NT2/D1 (cell line): ENCODE data around the gene SNAI3.

Experiments used
- DNase-seq: peaks from one replicate; pipeline ENCODE4 v3.0.0-alpha.2; 2011; ENCODE audit warnings: low read depth, low spot score
- H3K27me3 ChIP-seq: 2 replicates; pipeline ENCODE4 v1.6.0; 2011; ENCODE audit warnings: mild to moderate bottlenecking; ENCODE audit not compliant: insufficient read length, insufficient read depth
- H3K36me3 ChIP-seq: 2 replicates; pipeline ENCODE4 v1.6.1; 2011; ENCODE audit warnings: mild to moderate bottlenecking, low read length, mixed read lengths; ENCODE audit not compliant: insufficient read depth, insufficient read length
- H3K4me1 ChIP-seq: 2 replicates; pipeline ENCODE4 v1.5.1; 2011; ENCODE audit not compliant: insufficient read depth, insufficient read length
- H3K4me3 ChIP-seq: 2 replicates; pipeline ENCODE4 v1.5.1; 2011; ENCODE audit warnings: low read depth; ENCODE audit not compliant: insufficient read length
- H3K9ac ChIP-seq: 2 replicates; pipeline ENCODE4 v1.6.0; 2011; ENCODE audit warnings: low read depth; ENCODE audit not compliant: insufficient read length
- H3K9me3 ChIP-seq: 2 replicates; pipeline ENCODE4 v1.5.1; 2011; ENCODE audit warnings: mild to moderate bottlenecking, low read length; ENCODE audit not compliant: insufficient read depth
- SUZ12 ChIP-seq: IDR thresholded peaks from 2 replicates; pipeline ENCODE4 v1.6.1; 2011; ENCODE audit not compliant: insufficient read length, insufficient read depth; ENCODE audit errors: extremely low read depth
- YY1 ChIP-seq: IDR thresholded peaks from 2 replicates; pipeline ENCODE4 v1.6.1; 2011; ENCODE audit not compliant: insufficient read length, insufficient read depth
- ZNF274 ChIP-seq: IDR thresholded peaks from 2 replicates; pipeline ENCODE4 v1.6.1; 2011; ENCODE audit warnings: mild to moderate bottlenecking, low read depth, low read length

The SNAI3 gene

DNA sequence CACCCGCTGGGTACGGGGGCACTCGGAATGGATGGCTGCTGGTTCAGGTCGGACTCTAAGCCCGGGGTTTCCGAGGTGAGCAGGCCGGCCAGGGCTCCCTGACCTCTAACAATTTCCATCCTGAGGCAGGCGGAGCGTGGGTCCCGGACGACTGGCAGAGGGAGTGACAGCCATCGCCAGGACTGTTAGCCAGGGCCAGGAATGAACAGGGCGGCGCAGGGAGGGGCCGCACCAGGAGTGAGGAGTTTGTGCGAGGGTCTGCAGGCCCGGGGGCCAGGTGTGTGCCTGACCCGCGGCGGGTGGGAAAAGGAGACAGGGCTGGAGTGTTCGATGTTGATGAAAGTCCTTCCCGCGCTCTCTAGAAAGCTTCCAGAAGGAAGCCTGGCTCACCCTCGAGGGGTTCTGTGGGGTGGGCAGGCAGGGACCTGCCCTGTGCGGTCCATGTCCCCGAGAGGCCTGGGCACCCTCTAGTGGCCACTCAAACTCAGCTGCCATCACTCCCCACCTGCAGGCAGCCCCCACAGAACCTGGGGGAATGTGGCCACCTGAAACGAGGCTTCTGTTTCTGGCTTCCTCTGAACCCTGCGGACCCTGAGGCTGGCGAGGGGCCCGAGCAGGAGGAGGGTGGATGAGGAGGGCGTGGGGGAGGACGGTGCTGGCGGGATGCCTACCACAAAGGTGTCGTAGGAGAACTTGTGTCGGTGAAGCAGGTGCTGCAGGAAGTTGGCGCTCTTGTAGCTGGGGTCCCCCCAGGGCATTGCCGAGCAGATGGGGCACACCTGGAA lies 11.7 kb upstream of the SNAI3 start:
- Histone ChIP-seq H3K4me3 (no peak overlapping the region), H3K4me1 (peaks cover 7% of the 10 kb centered on the region), H3K27me3 (no peaks in the 10 kb centered on the region), H3K9ac (no peak overlapping the region), H3K9me3 (no peaks in the 10 kb centered on the region), H3K36me3 (peaks cover 78% of the 10 kb centered on the region)
- TF ChIP-seq ZNF274 = no peak
- no peak for TF ChIP-seq YY1
- no peak for TF ChIP-seq SUZ12
- no peak for DNase-seq

DNA sequence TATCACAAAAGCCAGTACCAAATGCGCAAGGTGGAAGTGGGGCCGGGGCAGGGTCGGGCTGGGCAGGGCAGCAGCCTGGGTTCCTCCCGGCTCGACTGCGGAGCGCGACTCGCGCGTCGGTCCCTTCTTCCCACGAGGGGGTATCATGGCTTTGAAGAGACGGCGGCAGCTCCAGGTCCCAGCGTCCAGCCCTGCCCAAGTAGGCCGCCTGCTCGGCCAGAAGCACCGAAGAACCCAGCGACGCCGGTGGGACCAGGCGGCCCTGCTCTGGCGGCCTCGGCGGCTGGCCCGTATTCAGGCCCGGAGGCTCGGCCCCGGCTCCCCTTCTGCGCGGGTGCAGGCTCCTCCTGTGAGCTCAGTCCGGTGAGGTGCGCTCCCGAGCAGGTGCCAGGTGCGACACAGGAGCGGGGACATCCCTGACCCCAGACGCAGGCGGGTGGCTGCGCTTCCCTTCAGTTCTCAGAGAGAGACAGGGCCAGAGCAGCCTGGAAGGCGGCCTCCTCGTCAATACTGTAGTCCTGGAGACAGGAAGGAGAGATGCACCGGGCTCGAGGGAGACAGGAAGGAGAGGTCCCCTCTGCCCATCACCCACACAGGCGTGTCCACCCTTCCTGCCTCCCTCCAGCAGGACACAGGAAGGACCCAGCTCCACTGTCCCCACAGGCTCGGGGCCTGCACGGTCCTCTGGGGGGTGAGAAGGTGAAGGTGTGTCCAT lies 11.0 kb upstream of the SNAI3 start:
- Histone ChIP-seq H3K9ac (no peak overlapping the region), H3K4me3 (no peak overlapping the region), H3K27me3 (no peaks in the 10 kb centered on the region), H3K9me3 (no peaks in the 10 kb centered on the region), H3K4me1 (peaks cover 7% of the 10 kb centered on the region), H3K36me3 (peaks cover 70% of the 10 kb centered on the region)
- TF ChIP-seq ZNF274 (no peak), YY1 (no peak), SUZ12 (no peak)
- no peak for DNase-seq

DNA sequence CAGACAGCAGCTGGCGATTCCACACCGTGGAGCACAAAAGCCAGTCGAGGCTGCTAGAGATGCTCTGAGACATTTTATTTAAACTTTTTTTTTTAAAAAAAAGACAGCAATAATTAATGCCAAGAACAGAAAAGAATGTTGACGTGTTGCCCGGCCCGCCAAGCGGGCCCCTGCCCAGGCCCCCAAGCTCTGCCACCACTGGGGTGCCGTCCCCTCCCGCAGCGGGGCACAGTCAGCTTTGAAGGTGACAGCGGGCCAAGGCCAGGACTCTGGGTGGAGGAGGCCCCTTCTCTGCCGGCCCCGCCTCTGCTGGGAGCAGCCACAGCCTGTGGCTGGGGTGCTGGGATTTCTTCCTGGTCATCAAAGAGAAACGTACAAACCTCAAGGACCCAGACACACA lies 10.1 kb upstream of the SNAI3 start:
- Histone ChIP-seq H3K9ac (no peak overlapping the region), H3K36me3 (peaks cover 63% of the 10 kb centered on the region), H3K4me1 (peaks cover 5% of the 10 kb centered on the region), H3K27me3 (no peaks in the 10 kb centered on the region), H3K9me3 (no peaks in the 10 kb centered on the region), H3K4me3 (no peak overlapping the region)
- no peak for DNase-seq
- TF ChIP-seq YY1 (no peak), SUZ12 (no peak), ZNF274 (no peak)

DNA sequence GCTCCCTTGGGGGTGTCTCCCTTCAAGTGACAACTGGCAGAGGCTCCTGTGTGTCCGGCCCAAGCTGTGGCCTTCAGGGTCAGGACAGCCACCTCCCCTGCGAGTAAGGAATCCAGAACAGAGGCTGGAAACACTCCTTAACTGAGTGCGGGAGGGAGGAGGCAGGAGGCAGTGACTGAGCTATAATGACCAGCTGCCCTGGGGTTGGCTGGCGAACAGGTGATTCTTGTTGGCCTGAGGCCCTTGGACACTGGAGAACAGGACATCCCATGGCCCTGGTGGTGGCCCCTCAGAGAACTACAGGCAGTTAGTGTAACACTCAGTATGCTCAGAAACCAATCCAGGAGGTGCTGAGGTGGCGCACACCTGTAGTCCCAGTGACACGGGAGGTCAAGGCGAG lies 9.4 kb upstream of the SNAI3 start:
- Histone ChIP-seq H3K9me3 (no peaks in the 10 kb centered on the region), H3K4me3 (no peak overlapping the region), H3K27me3 (peaks cover 3% of the 10 kb centered on the region), H3K4me1 (peaks cover 6% of the 10 kb centered on the region), H3K36me3 (peaks cover 59% of the 10 kb centered on the region), H3K9ac (no peak overlapping the region)
- no peak for DNase-seq
- TF ChIP-seq YY1 (no peak), SUZ12 (no peak), ZNF274 (no peak)

DNA sequence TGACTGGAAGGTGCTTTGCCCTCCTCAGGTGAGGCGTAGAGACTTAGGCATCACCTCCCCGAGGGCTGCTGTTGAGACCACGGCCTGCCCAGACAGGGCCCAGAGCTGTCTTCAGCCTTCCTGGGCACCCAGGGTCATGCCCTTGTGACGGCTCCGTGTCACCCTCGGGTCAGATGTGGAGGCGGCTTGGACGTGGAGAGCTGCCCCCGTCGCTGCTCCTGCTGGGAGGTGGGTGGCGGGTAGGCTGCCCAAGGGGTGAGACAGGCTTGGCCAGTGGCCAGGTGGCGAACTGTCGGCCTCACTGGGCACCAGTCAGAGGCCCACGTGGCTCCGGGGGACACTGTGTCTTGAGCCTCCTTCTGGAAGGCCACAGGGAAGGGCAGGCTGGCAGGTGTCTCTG lies 8.9 kb upstream of the SNAI3 start:
- DNase-seq = no peak
- no peak overlapping the region for H3K4me3 ChIP-seq
- peaks cover 8% of the 10 kb centered on the region for H3K27me3 ChIP-seq
- no peaks in the 10 kb centered on the region for H3K9me3 ChIP-seq
- TF ChIP-seq ZNF274 (no peak), SUZ12 (no peak), YY1 (no peak)
- peaks cover 9% of the 10 kb centered on the region for H3K4me1 ChIP-seq
- peaks cover 54% of the 10 kb centered on the region for H3K36me3 ChIP-seq
- peak overlapping the region; percentile 10 for H3K9ac ChIP-seq

DNA sequence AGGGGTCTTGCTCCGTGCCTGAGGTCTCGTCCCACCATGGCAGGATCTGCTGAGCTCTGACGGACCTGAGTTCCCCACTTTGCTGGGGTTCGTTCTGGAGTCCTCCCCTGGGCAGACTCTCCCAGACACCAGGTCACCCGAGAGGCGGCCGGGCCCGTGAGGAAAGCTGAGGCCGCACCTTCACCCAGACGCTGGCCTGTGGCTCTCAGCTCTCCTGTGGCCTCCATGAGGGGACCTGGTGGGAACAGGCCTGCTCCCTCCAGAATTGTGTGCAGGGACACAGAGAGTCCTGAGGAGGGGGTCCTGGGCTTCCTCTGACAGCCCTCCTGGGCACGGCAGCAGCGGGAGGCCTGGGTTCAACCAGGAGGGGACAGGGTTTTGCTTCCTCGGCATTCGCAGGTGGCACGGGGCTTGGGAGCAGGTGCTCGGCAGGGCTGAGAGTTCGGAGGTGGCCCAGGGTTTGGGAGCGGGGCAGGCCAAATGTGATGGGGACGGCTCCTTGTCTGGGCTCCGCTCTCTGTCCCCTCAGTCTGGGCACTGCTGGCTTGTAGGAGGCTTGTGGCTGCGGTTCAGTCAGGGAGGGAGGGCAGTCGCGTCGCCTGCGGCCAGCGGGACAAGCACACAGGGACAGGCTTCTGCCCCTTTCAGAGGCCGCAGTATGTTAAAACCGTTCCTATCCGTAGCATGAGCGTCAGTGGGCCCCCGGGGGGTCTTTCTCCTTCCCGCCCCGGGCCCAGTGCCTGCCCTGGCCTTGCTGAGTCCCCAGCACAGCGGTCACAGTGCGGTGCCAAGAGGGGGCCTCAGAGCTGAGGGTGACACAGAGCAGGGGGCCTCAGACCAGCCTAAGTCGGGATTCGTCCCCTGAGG lies 8.1 kb upstream of the SNAI3 start:
- Histone ChIP-seq H3K4me1 (peaks cover 10% of the 10 kb centered on the region), H3K9me3 (no peaks in the 10 kb centered on the region), H3K27me3 (peaks cover 13% of the 10 kb centered on the region), H3K9ac (peak overlapping the region; percentile 10), H3K36me3 (peaks cover 46% of the 10 kb centered on the region), H3K4me3 (no peak overlapping the region)
- no peak for DNase-seq
- TF ChIP-seq YY1 (no peak), ZNF274 (no peak), SUZ12 (no peak)
